ENCODE measurements around the gene CAPZA2. TPM values are rescaled to one million over a fixed set of nuclear protein-coding genes. Genes with fewer than 3 reads are reported as not detected.

Gene CAPZA2
- total and polyA plus RNA-seq, 10 of the 15 experiments (the other 5 are each of a cell fraction or from before 2014, with no cell fraction given), result 50.0 to 379 (median 117) TPM

- H3K4me3 ChIP-seq, result no peak overlapping the region
- 100% methylated on average over 1 of the region's 1 CpG for WGBS (ENCODE audit: insufficient coverage, insufficient replicate concordance, low lambda C conversion rate, missing lambda C conversion rate)
- in situ Hi-C loops (cut with MboI) (no loop called here), intact Hi-C loops (cut with micrococcal nuclease; ENCODE audit: unreplicated experiment) (no loop called here)
- H3K4me1 ChIP-seq (ENCODE audit: control insufficient read depth, insufficient read depth, low read length), result no peaks in the 10 kb centered on the region
- ATAC-seq (no peak), DNase-seq (ENCODE audit: low read depth, low spot score) (no peak), FAIRE-seq (no peak)
- no peaks in the 10 kb centered on the region for H4K20me1 ChIP-seq (ENCODE audit: control insufficient read depth, insufficient read depth)
- ChIA-PET CTCF (interaction anchor here (1.0 to 1.7 kb wide), 5 partner anchors 11 to 216 kb away, joined by 3 to 4 read pairs (median 3); no protein-coding TSS in a partner anchor), SMC1A (ENCODE audit: uncharacterized antibody, unreplicated experiment) (interaction anchor here (0.7 to 1.6 kb wide), 4 partner anchors 16 to 861 kb away, joined by 3 to 6 read pairs (median 3); no protein-coding TSS in a partner anchor), POLR2A (no interaction called here), RAD21 (ENCODE audit: unreplicated experiment) (interaction anchor here (1.3 kb wide), 1 partner anchor 77 kb away, joined by 3 read pairs; no protein-coding TSS in a partner anchor)
- H3K4me2 ChIP-seq (ENCODE audit: control insufficient read depth, insufficient read depth), result no peak overlapping the region
- peaks cover 1 to 29% of the 10 kb centered on the region in 2 experiments; a peak in 3 of 4 replicates for H3K36me3 ChIP-seq (ENCODE audit: control insufficient read depth in 2 of 2, insufficient read depth in 2 of 2, low read length in 1 of 2)
- BruUV-seq (replicated peaks), result no TSS peak
- H3K79me2 ChIP-seq (ENCODE audit: control insufficient read depth, insufficient read depth, low read length), result no peaks in the 10 kb centered on the region
- H3K27me3 ChIP-seq (replicated peaks in 1 of 2; ENCODE audit: control insufficient read depth in 2 of 2, insufficient read depth in 2 of 2, low read length in 1 of 2), result no peaks in the 10 kb centered on the region
- H3K9ac ChIP-seq (ENCODE audit: control insufficient read depth, insufficient read depth, low read length), result no peak overlapping the region
- no peak for TF ChIP-seq GATAD2B (conservative IDR thresholded peaks at IDR 0.05; ENCODE audit: low read depth)
- no peak for TF ChIP-seq NR2C2 (IDR thresholded peaks at IDR 0.05; ENCODE audit: borderline replicate concordance, control insufficient read depth, insufficient read length, low read depth)
- no peak for TF ChIP-seq TARDBP (IDR thresholded peaks at IDR 0.05; ENCODE audit: borderline replicate concordance)
- no peak for TF ChIP-seq SMARCA5 (IDR thresholded peaks at IDR 0.05)
- no peak for TF ChIP-seq RAD51 (IDR thresholded peaks at IDR 0.05)
- no peak for TF ChIP-seq ZSCAN29 (IDR thresholded peaks at IDR 0.05)
- TF ChIP-seq EP300 (IDR thresholded peaks at IDR 0.05; ENCODE audit: borderline replicate concordance in 1 of 2, control insufficient read depth in 1 of 2, low read depth in 2 of 2, low read length in 2 of 2), result no peak
- TF ChIP-seq FOS (IDR thresholded peaks at IDR 0.05; ENCODE audit: borderline replicate concordance, extremely low read depth, insufficient read length), result no peak
- TF ChIP-seq ESRRA (IDR thresholded peaks at IDR 0.05; ENCODE audit: low read length), result no peak
- TF ChIP-seq SIX5 (IDR thresholded peaks at IDR 0.05; ENCODE audit: low read depth, low read length, severe bottlenecking), result no peak
- TF ChIP-seq ZNF207 (IDR thresholded peaks at IDR 0.05; ENCODE audit: borderline replicate concordance), result no peak
- no peak for TF ChIP-seq BCL11A (IDR thresholded peaks at IDR 0.05; ENCODE audit: low read depth, low read length)
- TF ChIP-seq CHD2 (IDR thresholded peaks at IDR 0.05; ENCODE audit: borderline replicate concordance, low read depth, low read length), result no peak
- TF ChIP-seq, protein P1, sequence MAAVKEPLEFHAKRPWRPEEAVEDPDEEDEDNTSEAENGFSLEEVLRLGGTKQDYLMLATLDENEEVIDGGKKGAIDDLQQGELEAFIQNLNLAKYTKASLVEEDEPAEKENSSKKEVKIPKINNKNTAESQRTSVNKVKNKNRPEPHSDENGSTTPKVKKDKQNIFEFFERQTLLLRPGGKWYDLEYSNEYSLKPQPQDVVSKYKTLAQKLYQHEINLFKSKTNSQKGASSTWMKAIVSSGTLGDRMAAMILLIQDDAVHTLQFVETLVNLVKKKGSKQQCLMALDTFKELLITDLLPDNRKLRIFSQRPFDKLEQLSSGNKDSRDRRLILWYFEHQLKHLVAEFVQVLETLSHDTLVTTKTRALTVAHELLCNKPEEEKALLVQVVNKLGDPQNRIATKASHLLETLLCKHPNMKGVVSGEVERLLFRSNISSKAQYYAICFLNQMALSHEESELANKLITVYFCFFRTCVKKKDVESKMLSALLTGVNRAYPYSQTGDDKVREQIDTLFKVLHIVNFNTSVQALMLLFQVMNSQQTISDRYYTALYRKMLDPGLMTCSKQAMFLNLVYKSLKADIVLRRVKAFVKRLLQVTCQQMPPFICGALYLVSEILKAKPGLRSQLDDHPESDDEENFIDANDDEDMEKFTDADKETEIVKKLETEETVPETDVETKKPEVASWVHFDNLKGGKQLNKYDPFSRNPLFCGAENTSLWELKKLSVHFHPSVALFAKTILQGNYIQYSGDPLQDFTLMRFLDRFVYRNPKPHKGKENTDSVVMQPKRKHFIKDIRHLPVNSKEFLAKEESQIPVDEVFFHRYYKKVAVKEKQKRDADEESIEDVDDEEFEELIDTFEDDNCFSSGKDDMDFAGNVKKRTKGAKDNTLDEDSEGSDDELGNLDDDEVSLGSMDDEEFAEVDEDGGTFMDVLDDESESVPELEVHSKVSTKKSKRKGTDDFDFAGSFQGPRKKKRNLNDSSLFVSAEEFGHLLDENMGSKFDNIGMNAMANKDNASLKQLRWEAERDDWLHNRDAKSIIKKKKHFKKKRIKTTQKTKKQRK (IDR thresholded peaks at IDR 0.05; ENCODE audit: low read depth, low read length), result no peak
- no peak for TF ChIP-seq SMC3 (IDR thresholded peaks at IDR 0.05; ENCODE audit: borderline replicate concordance, low read length)
- TF ChIP-seq ZBED1 (IDR thresholded peaks at IDR 0.05; ENCODE audit: borderline replicate concordance), result no peak
- TF ChIP-seq SUZ12 (IDR thresholded peaks at IDR 0.05; ENCODE audit: unreplicated experiment), result no peak
- TF ChIP-seq ZNF24 (IDR thresholded peaks at IDR 0.05), result no peak
- TF ChIP-seq, protein P2, sequence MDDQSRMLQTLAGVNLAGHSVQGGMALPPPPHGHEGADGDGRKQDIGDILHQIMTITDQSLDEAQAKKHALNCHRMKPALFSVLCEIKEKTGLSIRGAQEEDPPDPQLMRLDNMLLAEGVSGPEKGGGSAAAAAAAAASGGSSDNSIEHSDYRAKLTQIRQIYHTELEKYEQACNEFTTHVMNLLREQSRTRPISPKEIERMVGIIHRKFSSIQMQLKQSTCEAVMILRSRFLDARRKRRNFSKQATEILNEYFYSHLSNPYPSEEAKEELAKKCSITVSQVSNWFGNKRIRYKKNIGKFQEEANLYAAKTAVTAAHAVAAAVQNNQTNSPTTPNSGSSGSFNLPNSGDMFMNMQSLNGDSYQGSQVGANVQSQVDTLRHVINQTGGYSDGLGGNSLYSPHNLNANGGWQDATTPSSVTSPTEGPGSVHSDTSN (IDR thresholded peaks at IDR 0.05; ENCODE audit: insufficient replicate concordance, low read depth, low read length), result no peak
- TF ChIP-seq SREBF1 (IDR thresholded peaks at IDR 0.05; ENCODE audit: low read length), result no peak
- H3K27ac ChIP-seq (ENCODE audit: control insufficient read depth, insufficient read depth), result no peak overlapping the region
- no peaks in the 10 kb centered on the region for H3K9me3 ChIP-seq (replicated peaks; ENCODE audit: control insufficient read depth, insufficient read depth, low read length)
- H2AFZ ChIP-seq (ENCODE audit: control insufficient read depth, low read depth, low read length), result no peak overlapping the region
These were observed 49.4 kb downstream of the CAPZA2 start for GRCh38 chr7:116911801-116912200.

Data from GM12878 (cell line).